PC-3 (cell line): ENCODE measurements around the gene SENP5. TPM values are rescaled to one million over a fixed set of nuclear protein-coding genes. Genes with fewer than 3 reads are reported as not detected.

Source experiments
- ATAC-seq: fragments of 200-7000 bp; cut with Tn5 transposase; 2 replicates; pipeline ENCODE4 v1.9.1; 2020; ENCODE audit warnings: mild to moderate bottlenecking, moderate library complexity
- BruUV-seq: library from RNA; stranded (reverse); fragments of 400-500 nt; replicated peaks from 2 replicates; lab custom pipeline; 2021; lab: Mats Ljungman, UMichigan
- CTCF ChIA-PET: fragments of 300-600 bp; sonication (Branson Sonifier 250); formaldehyde crosslinking; loops from one replicate; lab custom pipeline; 2022; ENCODE audit warnings: antibody characterized with exemption; lab: Charles Lee
- POLR2A ChIA-PET: fragments of 300-600 bp; sonication (Branson Sonifier 250); formaldehyde crosslinking; loops from one replicate; lab custom pipeline; 2022; ENCODE audit warnings: antibody characterized with exemption; ENCODE audit not compliant: unreplicated experiment; lab: Charles Lee
- DNase-seq: peaks from one replicate; pipeline ENCODE4 v3.0.0-alpha.2; 2015
- H2AFZ ChIP-seq: fragments of 300-600 bp; sonication (generic); 2 replicates; pipeline ENCODE4 v1.6.0; 2016; ENCODE audit warnings: antibody characterized with exemption, low read length
- H3F3A ChIP-seq: fragments of 300-600 bp; sonication (generic); one replicate; pipeline ENCODE4 v1.6.0; 2017; ENCODE audit warnings: antibody characterized with exemption, low read length, control low read depth, mild to moderate bottlenecking; ENCODE audit not compliant: unreplicated experiment
- H3K27ac ChIP-seq: fragments of 300-600 bp; sonication (generic); 2 replicates; pipeline ENCODE4 v1.5.1; 2016; ENCODE audit warnings: mild to moderate bottlenecking, low read length
- H3K27me3 ChIP-seq: fragments of 300-600 bp; sonication (generic); 2 replicates; pipeline ENCODE4 v1.6.1; 2016; ENCODE audit warnings: low read length, mixed read lengths
- H3K36me3 ChIP-seq: fragments of 300-600 bp; sonication (generic); 2 replicates; pipeline ENCODE4 v1.6.1; 2016; ENCODE audit warnings: low read depth, mixed run types, low read length, mixed read lengths
- H3K4me1 ChIP-seq: fragments of 300-600 bp; sonication (generic); 2 replicates; pipeline ENCODE4 v1.5.1; 2016; ENCODE audit warnings: low read length; ENCODE audit not compliant: insufficient read depth
- H3K4me2 ChIP-seq: fragments of 300-600 bp; sonication (generic); 2 replicates; pipeline ENCODE4 v1.6.0; 2016; ENCODE audit warnings: low read length
- H3K4me3 ChIP-seq: fragments of 300-600 bp; sonication (generic); 2 replicates; pipeline ENCODE4 v1.5.1; 2016; ENCODE audit warnings: mild to moderate bottlenecking, low read length, mixed read lengths
- H3K79me2 ChIP-seq: fragments of 300-600 bp; sonication (generic); 2 replicates; pipeline ENCODE4 v1.6.1; 2017; ENCODE audit warnings: low read length, mixed read lengths
- H3K9ac ChIP-seq: fragments of 300-600 bp; sonication (generic); 2 replicates; pipeline ENCODE4 v1.6.0; 2016; ENCODE audit warnings: mild to moderate bottlenecking, low read length
- H3K9me2 ChIP-seq: fragments of 300-600 bp; sonication (generic); replicated peaks from 2 replicates; pipeline ENCODE4 v1.6.1; 2016; ENCODE audit warnings: mixed run types, low read length, mixed read lengths
- H3K9me3 ChIP-seq: fragments of 300-600 bp; sonication (generic); 2 replicates; pipeline ENCODE4 v1.6.1; 2016; ENCODE audit warnings: low read length, mixed read lengths
- H4K20me1 ChIP-seq: fragments of 300-600 bp; sonication (generic); 2 replicates; pipeline ENCODE4 v1.6.1; 2016; ENCODE audit warnings: low read length, mixed read lengths
- CTCF ChIP-seq: fragments of 300-600 bp; sonication (generic); conservative IDR thresholded peaks from 2 replicates; pipeline ENCODE4 v1.5.1; 2017; ENCODE audit warnings: antibody characterized with exemption, low read depth, mild to moderate bottlenecking, low read length
- EZH2 ChIP-seq: fragments of 300-600 bp; sonication (generic); IDR thresholded peaks from one replicate; pipeline ENCODE4 v1.6.1; 2017; ENCODE audit warnings: antibody characterized with exemption, mild to moderate bottlenecking, low read length; ENCODE audit not compliant: unreplicated experiment
- EZH2phosphoT487 ChIP-seq: fragments of 300-600 bp; sonication (generic); IDR thresholded peaks from 2 replicates; pipeline ENCODE4 v1.6.1; 2018; ENCODE audit warnings: mild to moderate bottlenecking, antibody characterized with exemption, low read length, borderline replicate concordance
- intact Hi-C: fragments of 100-400 bp; cut with micrococcal nuclease; formaldehyde crosslinking; loops from 2 replicates; pipeline ENCODE4 v1.9.0; 2023
- total RNA-seq: library from RNA; depleted of rRNA; stranded (reverse); fragments of >200 nt; gene quantifications from 2 replicates; pipeline ENCODE4 v1.2.3, GENCODE V29; 2014

SENP5 gene
- total RNA-seq, 1 experiment from 2014 or later: 34.2 TPM

- no peaks in the 10 kb centered on the region for H3K36me3 ChIP-seq
- no peak overlapping the region for H2AFZ ChIP-seq
- intact Hi-C loops: no loop called here
- no peak overlapping the region for H3K9ac ChIP-seq
- DNase-seq (no peak), ATAC-seq (no peak)
- ChIA-PET POLR2A (no interaction called here), CTCF (interaction anchor here (0.5 kb wide), 1 partner anchor 59 kb away, joined by 6 read pairs; no protein-coding TSS in a partner anchor)
- H3K9me3 ChIP-seq: no peaks in the 10 kb centered on the region
- no peaks in the 10 kb centered on the region for H3K79me2 ChIP-seq
- no peaks in the 10 kb centered on the region for H3K9me2 ChIP-seq
- TF ChIP-seq CTCF: no peak
- no peak for TF ChIP-seq EZH2phosphoT487
- TF ChIP-seq EZH2: no peak
- no peak overlapping the region for H3K4me2 ChIP-seq
- H3K4me1 ChIP-seq: peaks cover 1% of the 10 kb centered on the region; the same call in 1 of the 2 replicates
- H3K27me3 ChIP-seq: no peaks in the 10 kb centered on the region
- no TSS peak for BruUV-seq
- H4K20me1 ChIP-seq: no peaks in the 10 kb centered on the region
- no peak overlapping the region for H3K27ac ChIP-seq
- H3K4me3 ChIP-seq: no peak overlapping the region
- H3F3A ChIP-seq: no peaks in the 10 kb centered on the region
Measured at GRCh38 chr3:196975349-196975748, 107.6 kb downstream of the SENP5 start.

- Histone ChIP-seq H3K4me2 (no peak overlapping the region), H3K4me1 (no peaks in the 10 kb centered on the region), H3F3A (no peaks in the 10 kb centered on the region), H3K9me2 (no peaks in the 10 kb centered on the region), H3K36me3 (no peaks in the 10 kb centered on the region), H3K9me3 (no peaks in the 10 kb centered on the region), H2AFZ (no peak overlapping the region), H3K79me2 (no peaks in the 10 kb centered on the region), H3K27ac (no peak overlapping the region), H3K27me3 (no peaks in the 10 kb centered on the region), H4K20me1 (no peaks in the 10 kb centered on the region), H3K4me3 (no peak overlapping the region), H3K9ac (no peak overlapping the region)
- intact Hi-C loops: no loop called here
- TF ChIP-seq CTCF (no peak), EZH2phosphoT487 (no peak), EZH2 (no peak)
- BruUV-seq: no TSS peak
- ChIA-PET POLR2A (no interaction called here), CTCF (no interaction called here)
- ATAC-seq: no peak
- DNase-seq: no peak
Measured at GRCh38 chr3:196976941-196977340, 109.2 kb downstream of the SENP5 start.

- ATAC-seq (no peak), DNase-seq (no peak)
- 0 out of 2 replicates have a peak, but pooled peaks cover 3% of the 10 kb centered on the region for H3K9me3 ChIP-seq
- no peaks in the 10 kb centered on the region for H3F3A ChIP-seq
- POLR2A ChIA-PET: no interaction called here
- no peak overlapping the region for H2AFZ ChIP-seq
- H3K9ac ChIP-seq: no peak overlapping the region
- no peak overlapping the region for H3K27ac ChIP-seq
- no peak overlapping the region for H3K4me2 ChIP-seq
- no TSS peak for BruUV-seq
- no peaks in the 10 kb centered on the region for H3K36me3 ChIP-seq
- intact Hi-C loops: loop anchor here (2.0 kb wide), 1 partner anchor 49 kb away; the partner anchor contains the start of gene MELTF
- no peaks in the 10 kb centered on the region for H3K9me2 ChIP-seq
- no peak overlapping the region for H3K4me3 ChIP-seq
- H3K4me1 ChIP-seq: no peaks in the 10 kb centered on the region
- TF ChIP-seq EZH2phosphoT487: no peak
- no peak for TF ChIP-seq CTCF
- no peak for TF ChIP-seq EZH2
- H4K20me1 ChIP-seq: no peaks in the 10 kb centered on the region
- H3K27me3 ChIP-seq: no peaks in the 10 kb centered on the region
- CTCF ChIA-PET: no interaction called here
- no peaks in the 10 kb centered on the region for H3K79me2 ChIP-seq
Measured at GRCh38 chr3:196979545-196979944, 111.8 kb downstream of the SENP5 start.
